OCI-LY7 (cell line): ENCODE data around the gene ROBO1.

Source experiments
- CTCF ChIP-seq: fragments of 200-600 bp; sonication (generic); conservative IDR thresholded peaks from 2 replicates; pipeline ENCODE4 v1.5.1; 2014; ENCODE audit warnings: mild to moderate bottlenecking, antibody characterized with exemption, low read length, moderate library complexity, mixed read lengths
- EZH2phosphoT487 ChIP-seq: fragments of 200-600 bp; sonication (generic); IDR thresholded peaks from 2 replicates; pipeline ENCODE4 v1.6.1; 2018; ENCODE audit warnings: low read depth, borderline replicate concordance, mild to moderate bottlenecking, mixed run types, antibody characterized with exemption, low read length, moderate library complexity, mixed read lengths

GRCh38 chr3:79551997-79552396, 215.8 kb downstream of the ROBO1 start:
- TF ChIP-seq CTCF (no peak), EZH2phosphoT487 (no peak)
